Astrocyte of the spinal cord (primary cell): ENCODE measurements around the gene ACAP3.

Source experiments
- DNase-seq: peaks from one replicate; pipeline ENCODE4 v3.0.0; 2011; ENCODE audit warnings: low read depth, low spot score
- H3K4me3 ChIP-seq: 2 replicates; pipeline ENCODE4 v1.5.1; 2011; ENCODE audit warnings: low read depth, mild to moderate bottlenecking, low read length, moderate library complexity
- CTCF ChIP-seq: IDR thresholded peaks from 2 replicates; pipeline ENCODE4 v1.5.1; 2012; ENCODE audit warnings: low read depth, mild to moderate bottlenecking, low read length, inconsistent platforms
- in situ Hi-C: cut with HindIII; loops from 2 replicates; pipeline ENCODE4 v1.10.0; 2017; ENCODE audit warnings: low sequenced_read_pairs

Gene ACAP3

GRCh38 chr1:1314237-1314586 lies 6.5 kb upstream of the ACAP3 start:
- no peak for TF ChIP-seq CTCF
- in situ Hi-C loops, result no loop called here
- no peak overlapping the region for H3K4me3 ChIP-seq
- no peak for DNase-seq

- TF ChIP-seq CTCF, result no peak
- DNase-seq, result no peak
- in situ Hi-C loops, result no loop called here
- no peak overlapping the region for H3K4me3 ChIP-seq
Observed at GRCh38 chr1:1313500-1314236, 5.9 kb upstream of the ACAP3 start.

GRCh38 chr1:1312450-1313314 lies 5.0 kb upstream of the ACAP3 start:
- no peak for TF ChIP-seq CTCF
- H3K4me3 ChIP-seq, result no peak overlapping the region
- in situ Hi-C loops, result no loop called here
- no peak for DNase-seq

GRCh38 chr1:1311107-1312104 lies 3.7 kb upstream of the ACAP3 start:
- no peak for TF ChIP-seq CTCF
- DNase-seq, result no peak
- H3K4me3 ChIP-seq, result no peak overlapping the region
- in situ Hi-C loops, result no loop called here

- DNase-seq, result no peak
- in situ Hi-C loops, result no loop called here
- H3K4me3 ChIP-seq, result no peak overlapping the region
- no peak for TF ChIP-seq CTCF
Observed at GRCh38 chr1:1310476-1311053, 2.8 kb upstream of the ACAP3 start.

- TF ChIP-seq CTCF, result no peak
- H3K4me3 ChIP-seq, result no peak overlapping the region
- in situ Hi-C loops, result no loop called here
- no peak for DNase-seq
Observed at GRCh38 chr1:1310109-1310385, 2.3 kb upstream of the ACAP3 start.
